Measurements from ENCODE around the gene SNX1. TPM values are rescaled to one million over a fixed set of nuclear protein-coding genes. Genes with fewer than 3 reads are reported as not detected.

SNX1 gene, protein sequence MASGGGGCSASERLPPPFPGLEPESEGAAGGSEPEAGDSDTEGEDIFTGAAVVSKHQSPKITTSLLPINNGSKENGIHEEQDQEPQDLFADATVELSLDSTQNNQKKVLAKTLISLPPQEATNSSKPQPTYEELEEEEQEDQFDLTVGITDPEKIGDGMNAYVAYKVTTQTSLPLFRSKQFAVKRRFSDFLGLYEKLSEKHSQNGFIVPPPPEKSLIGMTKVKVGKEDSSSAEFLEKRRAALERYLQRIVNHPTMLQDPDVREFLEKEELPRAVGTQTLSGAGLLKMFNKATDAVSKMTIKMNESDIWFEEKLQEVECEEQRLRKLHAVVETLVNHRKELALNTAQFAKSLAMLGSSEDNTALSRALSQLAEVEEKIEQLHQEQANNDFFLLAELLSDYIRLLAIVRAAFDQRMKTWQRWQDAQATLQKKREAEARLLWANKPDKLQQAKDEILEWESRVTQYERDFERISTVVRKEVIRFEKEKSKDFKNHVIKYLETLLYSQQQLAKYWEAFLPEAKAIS
- 42.2 and 46.5 TPM in 2 replicates for total RNA-seq

DNA sequence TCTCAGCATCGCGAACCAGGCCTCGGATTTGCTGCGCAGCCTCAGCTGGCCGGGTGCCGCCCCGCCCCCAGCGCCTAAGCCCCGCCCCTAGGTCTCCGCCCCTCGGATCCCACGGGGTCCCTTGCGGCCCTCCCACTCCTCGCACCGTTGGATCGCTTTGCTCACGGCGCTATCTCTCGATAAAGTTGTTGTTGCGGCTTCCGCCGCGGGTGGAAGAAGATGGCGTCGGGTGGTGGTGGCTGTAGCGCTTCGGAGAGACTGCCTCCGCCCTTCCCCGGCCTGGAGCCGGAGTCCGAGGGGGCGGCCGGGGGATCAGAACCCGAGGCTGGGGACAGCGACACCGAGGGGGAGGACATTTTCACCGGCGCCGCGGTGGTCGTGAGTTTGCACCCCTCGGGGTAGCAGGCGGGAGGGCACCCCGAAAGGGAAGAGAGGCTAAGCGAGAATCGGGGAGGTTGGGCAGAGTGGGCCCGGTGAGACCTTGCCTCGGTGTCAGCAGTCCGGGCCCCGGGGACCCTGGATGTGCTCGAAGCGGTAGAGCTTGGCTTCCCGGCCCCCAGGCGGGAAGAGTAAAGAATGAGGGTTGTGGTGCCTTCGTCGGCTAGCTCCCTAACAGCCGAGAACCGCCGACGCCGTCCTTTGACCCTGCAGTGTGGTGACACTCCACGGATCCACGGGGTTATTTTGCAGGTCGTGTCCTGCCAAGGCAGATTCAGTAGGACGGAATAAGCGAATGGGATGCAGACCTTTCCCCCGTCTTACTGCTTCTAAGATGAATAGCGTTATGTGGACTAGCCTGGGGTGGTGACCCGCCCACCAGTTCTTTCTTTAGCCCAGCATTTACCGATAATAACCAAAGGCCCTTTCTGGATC, at the start of gene SNX1:
SNX1 (plus strand) TSS at position 188 of the 873 bp plus-strand sequence; CDS start at position 220, 32 bp downstream.

DNA sequence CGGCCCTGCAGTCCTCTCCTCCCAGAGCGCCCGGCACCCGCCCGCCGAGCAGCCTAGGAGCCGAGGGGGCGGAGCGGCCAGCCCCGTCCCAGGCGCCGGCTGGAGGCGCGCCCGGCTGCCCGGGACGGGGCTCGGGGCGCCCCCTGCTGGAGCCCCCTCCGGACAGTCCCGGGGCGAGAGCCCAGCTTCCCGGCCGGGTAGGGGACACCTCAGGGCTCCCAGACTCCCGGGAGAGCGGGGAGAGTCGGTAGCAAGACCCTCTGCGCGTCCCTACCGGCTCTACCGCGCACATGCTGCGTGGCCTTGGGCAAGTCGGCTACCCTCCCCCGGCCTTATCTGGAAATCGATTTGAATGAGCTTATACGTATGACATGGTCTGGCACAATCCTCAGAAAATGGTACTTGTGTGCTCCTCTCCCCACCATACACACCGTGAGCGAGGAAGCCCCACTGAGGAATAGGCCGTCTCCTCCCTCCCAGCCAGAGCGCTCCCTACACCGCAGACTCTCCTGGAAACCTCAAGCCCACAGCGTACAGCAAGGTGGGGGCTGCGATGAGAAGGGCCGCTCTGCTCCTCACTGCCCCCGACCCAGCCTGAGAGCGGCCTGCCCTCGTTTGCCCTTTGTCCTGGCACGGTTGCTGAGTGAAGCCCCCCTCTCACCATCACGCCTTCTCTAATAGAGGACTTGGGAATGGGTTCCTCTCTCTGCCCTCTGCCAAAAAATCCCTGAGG, 49.2 kb upstream of the SNX1 start, which contains the start of gene DAPK2:
DAPK2 (minus strand) TSS at position 65 of the 733 bp plus-strand sequence. CDS start 6,224 bp downstream, outside the sequence.

DNA sequence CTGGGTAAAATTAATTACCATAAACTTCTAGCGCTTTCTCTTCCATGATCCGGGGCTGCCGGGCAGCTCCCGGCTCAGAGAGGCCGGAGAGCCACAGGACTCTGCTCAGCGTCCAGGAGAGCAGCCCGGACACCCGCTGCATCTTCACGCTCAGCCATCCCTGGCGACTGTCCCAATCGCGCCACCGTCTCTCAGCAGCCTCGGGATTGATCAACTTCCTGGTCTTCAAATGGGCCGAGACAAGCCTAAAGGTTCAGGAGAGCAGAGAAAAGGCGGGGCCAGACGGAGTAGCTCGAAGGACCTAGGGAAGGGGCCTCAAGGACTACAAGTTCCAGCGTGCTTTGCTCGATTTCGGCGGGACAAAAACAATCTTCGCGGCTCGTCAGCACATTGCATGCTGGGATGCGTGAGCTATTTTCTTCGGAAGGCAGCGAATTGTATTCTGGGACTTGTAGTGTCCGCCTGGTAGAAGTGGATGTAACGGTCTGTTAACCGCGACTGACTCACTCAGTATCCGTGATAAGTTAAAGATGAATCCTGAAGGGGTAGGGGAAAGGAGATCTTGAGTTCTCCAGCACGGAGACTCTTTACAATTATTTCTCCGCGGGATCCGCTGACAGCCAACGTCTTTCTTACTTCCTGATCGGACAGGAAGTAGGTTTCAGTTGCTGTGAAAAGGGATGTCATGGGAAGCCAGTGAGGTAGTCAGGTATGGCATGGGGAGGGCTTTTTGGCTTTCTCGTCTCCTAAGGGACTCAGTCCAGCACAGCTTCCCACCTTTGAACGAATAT, 2.0 kb upstream of the SNX1 start, which contains the start of gene CIAO2A:
CIAO2A (minus strand) TSS at position 212 of the 791 bp plus-strand sequence; CDS start at position 142, 70 bp downstream.

DNA sequence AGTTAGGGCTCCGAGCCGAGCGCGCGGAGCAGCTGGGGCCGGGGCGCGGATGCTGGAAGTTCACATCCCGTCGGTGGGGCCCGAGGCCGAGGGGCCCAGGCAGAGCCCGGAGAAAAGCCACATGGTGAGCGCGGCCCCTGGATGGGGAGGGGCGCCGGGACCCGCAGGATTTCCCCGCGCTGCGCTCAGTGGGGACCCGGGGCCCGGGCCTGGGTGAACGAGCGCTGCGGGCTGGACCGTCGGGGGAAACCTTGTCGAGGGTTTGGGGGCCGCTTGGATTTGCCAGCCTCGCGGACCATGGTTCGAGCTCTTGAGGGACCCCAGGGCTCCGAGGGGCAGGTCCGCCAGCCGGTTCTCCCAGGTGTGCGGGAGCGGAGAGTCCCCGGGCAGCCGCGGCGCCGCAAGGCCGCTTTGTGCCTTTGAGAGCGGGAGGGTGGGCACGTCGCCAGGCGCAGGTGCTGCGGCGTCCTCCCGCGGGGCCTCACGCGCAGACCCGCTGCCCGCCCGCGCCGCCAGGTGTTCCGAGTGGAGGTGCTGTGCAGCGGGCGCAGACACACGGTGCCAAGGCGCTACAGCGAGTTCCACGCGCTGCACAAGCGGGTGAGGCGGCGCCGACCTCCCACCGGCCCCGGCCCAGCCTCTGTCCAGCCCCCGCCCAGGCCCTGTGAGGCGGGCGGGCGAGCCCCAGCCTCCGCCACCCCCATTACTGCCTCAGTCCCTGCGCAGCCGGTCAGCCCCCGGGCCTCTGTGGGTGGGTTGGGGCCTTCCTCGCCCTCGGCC, 56.1 kb downstream of the SNX1 start, which contains the start of gene SNX22:
SNX22 (plus strand) TSS at position 5 of the 780 bp plus-strand sequence; CDS start at position 50, 45 bp downstream.

DNA sequence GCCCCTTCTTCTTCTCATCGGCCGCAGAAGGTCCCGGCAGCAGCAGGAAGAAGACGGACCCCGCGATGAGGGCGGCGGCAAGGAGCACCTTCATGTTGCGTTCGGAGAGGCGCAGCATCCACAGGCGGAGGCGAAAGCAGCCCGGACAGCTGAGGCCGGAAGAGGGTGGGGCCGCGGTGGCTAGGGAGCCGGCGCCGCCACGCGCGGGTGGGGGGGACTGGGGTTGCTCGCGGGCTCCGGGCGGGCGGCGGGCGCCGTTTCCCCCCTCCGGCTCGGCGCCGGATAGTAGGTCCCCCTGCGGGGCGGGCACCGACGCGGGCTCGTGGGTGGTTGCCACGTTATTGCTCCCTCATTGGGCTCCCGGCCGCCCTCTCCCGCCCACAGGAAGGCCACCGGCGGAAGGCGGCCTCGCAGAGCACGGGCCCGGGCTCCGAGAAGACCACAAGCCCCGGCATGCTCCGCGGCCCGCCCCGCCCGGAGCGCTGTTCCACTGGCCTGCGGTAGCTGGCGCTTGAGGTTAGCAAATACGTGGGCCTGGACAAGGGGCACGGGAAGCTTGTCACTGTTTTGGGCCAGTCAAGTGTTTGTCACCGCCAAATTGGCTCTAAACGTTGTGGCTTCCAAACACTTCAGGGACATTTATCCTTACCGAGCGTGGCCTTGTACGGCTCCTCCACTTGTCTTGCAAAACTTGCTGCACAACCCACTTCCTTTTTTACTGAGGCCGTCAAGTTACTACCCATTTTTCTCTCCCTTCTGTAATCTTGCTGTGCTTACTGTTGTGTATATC, 67.3 kb downstream of the SNX1 start, which contains the start of gene PPIB:
PPIB (minus strand) TSS at position 154 of the 790 bp plus-strand sequence; CDS start at position 118, 36 bp downstream.

Other genes with a start within 250 kb of the SNX1 start
- gene DAPK2, start 49.5 kb upstream of the SNX1 start, total RNA-seq = 0.51 TPM in 1 of 2 replicates, not detected in the other
- gene CIAO2A, start 2.1 kb upstream of the SNX1 start, total RNA-seq = 37.9 and 58.2 TPM in 2 replicates
- 0.28 and 0.30 TPM in 2 replicates for gene SNX22, start 55.7 kb downstream of the SNX1 start, total RNA-seq
- 1,167 and 1,999 TPM in 2 replicates for gene PPIB, start 67.0 kb downstream of the SNX1 start, total RNA-seq